ENCODE results near the gene TMEM175.

Gene TMEM175

DNA sequence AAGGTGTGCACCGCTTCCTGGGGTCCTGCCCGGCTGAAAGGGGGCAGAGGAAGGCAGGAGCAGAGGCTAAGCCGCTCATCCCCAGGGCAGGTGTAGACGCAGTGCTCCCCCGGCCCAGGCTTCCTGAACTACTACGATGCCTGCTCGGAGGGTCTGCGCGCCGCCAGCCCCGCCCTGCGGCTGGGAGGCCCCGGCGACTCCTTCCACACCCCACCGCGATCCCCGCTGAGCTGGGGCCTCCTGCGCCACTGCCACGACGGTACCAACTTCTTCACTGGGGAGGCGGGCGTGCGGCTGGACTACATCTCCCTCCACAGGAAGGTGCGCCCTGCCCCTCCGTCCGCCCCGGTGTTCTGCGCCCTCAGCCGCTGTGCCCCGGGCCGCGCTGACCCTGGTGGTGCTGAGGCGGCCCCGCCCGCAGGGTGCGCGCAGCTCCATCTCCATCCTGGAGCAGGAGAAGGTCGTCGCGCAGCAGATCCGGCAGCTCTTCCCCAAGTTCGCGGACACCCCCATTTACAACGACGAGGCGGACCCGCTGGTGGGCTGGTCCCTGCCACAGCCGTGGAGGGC lies 69.4 kb downstream of the TMEM175 start:
- no peak for DNase-seq (ENCODE audit: low read depth in 3 of 3, low spot score in 1 of 3)

DNA sequence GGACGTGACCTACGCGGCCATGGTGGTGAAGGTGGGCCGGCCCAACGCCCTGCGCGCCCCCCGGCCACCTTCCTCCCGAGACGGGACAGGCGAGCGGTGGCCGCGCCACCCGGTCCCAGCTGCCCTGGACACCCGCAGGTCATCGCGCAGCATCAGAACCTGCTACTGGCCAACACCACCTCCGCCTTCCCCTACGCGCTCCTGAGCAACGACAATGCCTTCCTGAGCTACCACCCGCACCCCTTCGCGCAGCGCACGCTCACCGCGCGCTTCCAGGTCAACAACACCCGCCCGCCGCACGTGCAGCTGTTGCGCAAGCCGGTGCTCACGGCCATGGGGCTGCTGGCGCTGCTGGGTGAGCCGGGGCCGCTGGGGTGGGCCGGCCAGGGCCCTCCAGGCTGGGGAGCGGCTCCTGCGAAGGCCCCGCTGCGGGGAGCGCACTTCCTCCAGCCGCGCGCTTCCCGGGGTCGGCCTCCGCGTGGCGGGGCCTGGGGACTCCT lies 69.9 kb downstream of the TMEM175 start:
- no peak for DNase-seq (ENCODE audit: low read depth in 3 of 3, low spot score in 1 of 3)

DNA sequence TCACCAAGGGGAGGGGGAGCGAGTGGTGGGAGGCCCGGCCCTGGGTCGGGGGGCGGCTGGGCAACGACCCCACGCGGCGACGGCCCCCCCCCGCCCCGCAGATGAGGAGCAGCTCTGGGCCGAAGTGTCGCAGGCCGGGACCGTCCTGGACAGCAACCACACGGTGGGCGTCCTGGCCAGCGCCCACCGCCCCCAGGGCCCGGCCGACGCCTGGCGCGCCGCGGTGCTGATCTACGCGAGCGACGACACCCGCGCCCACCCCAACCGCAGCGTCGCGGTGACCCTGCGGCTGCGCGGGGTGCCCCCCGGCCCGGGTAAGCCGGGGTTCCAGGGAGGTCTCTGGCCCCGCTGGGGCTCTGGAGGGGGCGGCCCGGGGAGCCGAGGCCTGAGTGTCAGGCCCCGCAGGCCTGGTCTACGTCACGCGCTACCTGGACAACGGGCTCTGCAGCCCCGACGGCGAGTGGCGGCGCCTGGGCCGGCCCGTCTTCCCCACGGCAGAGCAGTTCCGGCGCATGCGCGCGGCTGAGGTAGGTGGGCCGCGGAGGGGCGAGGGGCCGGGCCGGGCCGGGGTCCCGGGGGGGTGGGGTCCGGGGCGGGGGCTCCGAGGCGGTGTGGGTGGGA lies 70.5 kb downstream of the TMEM175 start:
- no peak for DNase-seq (ENCODE audit: low read depth in 3 of 3, low spot score in 1 of 3)

DNA sequence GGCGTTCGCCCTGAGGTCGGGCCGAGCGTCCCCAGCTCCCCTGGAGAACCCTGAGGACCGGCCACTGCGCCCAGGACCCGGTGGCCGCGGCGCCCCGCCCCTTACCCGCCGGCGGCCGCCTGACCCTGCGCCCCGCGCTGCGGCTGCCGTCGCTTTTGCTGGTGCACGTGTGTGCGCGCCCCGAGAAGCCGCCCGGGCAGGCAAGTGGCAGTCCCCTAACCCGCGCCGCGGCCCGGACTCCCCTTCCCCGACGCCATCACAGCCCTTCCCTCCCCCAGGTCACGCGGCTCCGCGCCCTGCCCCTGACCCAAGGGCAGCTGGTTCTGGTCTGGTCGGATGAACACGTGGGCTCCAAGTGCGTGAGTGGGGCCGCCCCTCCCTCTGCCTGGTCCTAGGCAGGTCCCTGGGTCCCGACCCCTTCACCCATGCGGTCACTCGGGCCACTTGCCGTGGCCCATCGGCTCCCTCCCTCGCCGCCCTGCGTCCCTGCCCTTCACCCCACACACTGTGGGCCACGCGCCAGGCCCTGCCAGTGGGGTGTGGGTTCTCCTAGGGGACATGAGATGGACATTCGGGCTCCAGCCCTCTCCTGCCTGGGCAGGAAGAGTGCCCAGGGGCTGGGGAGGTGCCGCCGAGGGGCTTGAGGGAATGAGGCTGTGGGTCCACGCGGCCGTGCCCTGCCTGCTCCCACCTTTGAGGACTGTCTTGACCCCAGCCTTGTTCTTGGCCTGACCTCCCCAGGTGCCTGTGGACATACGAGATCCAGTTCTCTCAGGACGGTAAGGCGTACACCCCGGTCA lies 71.2 kb downstream of the TMEM175 start:
- DNase-seq (ENCODE audit: low read depth in 3 of 3, low spot score in 1 of 3), result no peak

DNA sequence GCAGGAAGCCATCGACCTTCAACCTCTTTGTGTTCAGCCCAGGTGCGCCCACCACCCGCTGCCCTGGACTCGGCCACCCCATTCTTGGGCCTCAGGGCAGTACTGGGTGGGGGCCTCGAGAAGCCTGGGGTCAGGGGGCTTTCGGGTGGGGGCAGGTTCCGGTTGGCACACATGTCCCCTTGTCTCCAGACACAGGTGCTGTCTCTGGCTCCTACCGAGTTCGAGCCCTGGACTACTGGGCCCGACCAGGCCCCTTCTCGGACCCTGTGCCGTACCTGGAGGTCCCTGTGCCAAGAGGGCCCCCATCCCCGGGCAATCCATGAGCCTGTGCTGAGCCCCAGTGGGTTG lies 71.8 kb downstream of the TMEM175 start:
- DNase-seq (ENCODE audit: low read depth in 3 of 3, low spot score in 1 of 3), result no peak

DNA sequence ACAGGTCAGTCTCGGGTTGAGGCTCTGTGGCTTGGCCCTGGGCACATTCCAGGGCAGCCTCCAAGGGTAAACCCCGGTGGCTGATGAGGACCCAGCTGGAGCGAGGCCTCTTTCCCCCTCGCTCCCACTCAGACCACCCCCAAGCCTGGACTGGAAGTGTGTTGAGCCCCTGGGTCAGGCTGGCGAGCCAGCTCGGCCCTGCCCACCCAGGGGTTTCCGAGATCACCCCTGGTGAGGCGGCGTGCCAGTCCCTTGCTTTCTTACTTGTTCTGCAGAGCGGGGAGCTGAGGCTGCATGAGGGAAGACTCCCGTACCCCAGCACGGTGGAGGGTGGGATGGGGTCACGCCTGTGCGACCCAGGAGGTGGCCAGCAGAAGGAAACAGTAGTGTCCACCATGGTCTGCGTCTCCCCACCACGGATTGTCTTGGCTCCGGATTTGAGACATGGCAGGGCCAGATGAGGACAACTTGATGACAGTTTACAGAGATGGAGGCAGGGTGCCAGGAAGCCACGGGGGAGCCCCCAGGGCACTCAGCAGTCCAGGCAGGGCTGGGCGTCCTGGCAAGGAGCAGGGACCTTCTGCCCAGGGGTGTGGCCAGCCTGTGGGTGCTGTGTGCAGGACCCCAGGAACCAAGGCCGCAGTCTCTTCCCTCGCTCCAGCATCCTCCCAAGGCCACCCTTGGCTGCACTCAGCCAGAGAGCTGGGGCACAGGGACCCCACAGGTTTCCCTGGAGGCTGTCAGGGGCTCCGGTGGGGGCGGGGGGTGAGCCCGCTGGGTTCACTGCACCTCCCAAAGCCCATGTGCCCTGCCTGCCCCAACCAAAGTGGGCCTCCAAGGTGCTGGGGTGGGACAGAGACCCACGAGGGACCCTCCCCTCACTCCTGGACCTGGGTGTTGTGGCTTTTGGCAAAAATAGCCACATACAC lies 72.6 kb downstream of the TMEM175 start:
- no peak for DNase-seq (ENCODE audit: low read depth in 3 of 3, low spot score in 1 of 3)

DNA sequence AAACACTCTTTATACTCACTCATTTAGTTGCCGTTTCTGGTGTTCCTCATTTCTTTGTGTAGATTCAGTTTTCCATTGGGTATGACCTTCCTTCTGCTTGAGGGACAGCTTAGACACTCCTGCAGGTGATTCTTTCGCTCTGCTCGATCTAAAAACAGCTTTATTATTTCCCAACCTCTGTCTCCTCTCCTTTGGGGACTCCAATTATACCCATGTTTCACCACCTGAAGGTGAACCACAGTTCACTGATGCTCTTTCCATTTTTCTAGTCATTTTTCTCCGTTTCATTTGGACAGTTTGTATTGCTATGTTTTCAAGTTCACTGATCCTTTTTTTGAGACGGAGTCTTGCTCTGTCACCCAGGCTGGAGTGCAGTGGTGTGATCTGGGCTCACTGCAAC lies 74.6 kb downstream of the TMEM175 start:
- no peak for DNase-seq (ENCODE audit: low read depth in 3 of 3, low spot score in 1 of 3)
